Mucosa of rectum (tissue), 2 donors: ENCODE data around the gene EZH1.

Source experiments
- H3K27ac ChIP-seq, 2 donors: one replicate each; pipeline ENCODE4 v1.7.0; 2013; ENCODE audit warnings: inconsistent platforms in 2 of 2, low read depth in 2 of 2, low read length in 2 of 2
- H3K27me3 ChIP-seq, 2 donors: one replicate each; pipeline ENCODE4 v1.7.0; 2013; ENCODE audit warnings: low read length in 2 of 2; ENCODE audit not compliant: control insufficient read depth in 2 of 2, insufficient read depth in 2 of 2
- H3K36me3 ChIP-seq, 2 donors: one replicate each; pipeline ENCODE4 v1.7.0; 2013; ENCODE audit warnings: low read length in 2 of 2; ENCODE audit not compliant: control insufficient read depth in 2 of 2, insufficient read depth in 2 of 2
- H3K4me1 ChIP-seq, 2 donors: one replicate each; pipeline ENCODE4 v1.7.0; 2013; ENCODE audit warnings: low read length in 2 of 2, mild to moderate bottlenecking in 1 of 2; ENCODE audit not compliant: control insufficient read depth in 2 of 2, insufficient read depth in 2 of 2
- H3K4me3 ChIP-seq, 2 donors: one replicate each; pipeline ENCODE4 v1.7.0; 2013; ENCODE audit warnings: low read length in 2 of 2
- H3K9ac ChIP-seq, 2 donors: one replicate each; pipeline ENCODE4 v1.7.0; 2013; ENCODE audit warnings: low read length in 2 of 2, low read depth in 1 of 2, mild to moderate bottlenecking in 1 of 2
- H3K9me3 ChIP-seq, 2 donors: one replicate each; pipeline ENCODE4 v1.7.0; 2013; ENCODE audit warnings: low read length in 2 of 2; ENCODE audit not compliant: control insufficient read depth in 2 of 2
- donor health status: healthy.
- donor health status: Normal muscosa, but diverticular disease.

The EZH1 gene

DNA sequence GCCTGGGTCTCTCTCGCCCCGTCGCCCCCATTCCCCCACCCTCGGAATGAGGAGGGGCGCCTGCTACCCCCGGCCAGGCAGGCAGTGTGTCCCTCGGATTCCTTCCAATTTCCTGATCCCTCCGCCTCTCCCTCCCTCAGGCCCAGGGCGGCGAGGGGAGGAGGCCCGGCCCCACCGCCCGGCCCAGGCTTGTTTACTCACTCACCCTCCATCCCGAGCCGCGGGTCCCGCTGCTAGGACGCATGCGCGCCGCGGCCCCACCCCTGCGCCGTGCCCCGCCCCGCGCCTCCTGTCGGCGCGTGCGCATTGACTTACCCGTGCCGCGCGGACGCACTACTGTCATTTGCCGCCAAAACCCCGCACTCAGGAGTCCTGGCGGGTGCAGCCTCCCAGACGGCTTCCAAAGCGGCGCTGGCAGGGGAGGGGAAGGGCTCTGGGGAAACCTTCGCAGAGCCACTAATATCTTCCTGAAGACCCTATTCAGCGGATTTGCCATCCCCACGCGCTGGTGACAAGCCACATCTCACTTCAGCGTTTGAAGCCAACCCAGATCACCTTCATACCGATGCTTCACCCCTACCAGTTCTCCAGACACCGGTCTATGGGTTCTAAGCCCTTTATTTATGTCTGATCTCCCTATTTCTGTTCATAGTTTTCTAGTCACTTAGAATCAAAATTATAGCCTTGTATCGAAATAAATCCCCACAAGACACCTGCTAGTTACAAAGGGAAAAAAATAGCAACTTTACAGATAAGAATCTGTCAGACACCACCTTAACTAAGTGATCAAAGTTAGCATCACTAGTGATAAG lies at the start of gene EZH1:
EZH1 (minus strand) TSS at position 235 of the 812 bp plus-strand sequence. CDS start 16,099 bp downstream, outside the sequence.
- Histone ChIP-seq H3K9me3 (no peaks in the 10 kb centered on the region), H3K27ac (peak within 1 kb of the TSS; percentile 86 to 92), H3K9ac (peak within 1 kb of the TSS; percentile 72 to 85), H3K4me1 (peaks cover 10 to 13% of the 10 kb centered on the region in 2 donors), H3K27me3 (no peaks in the 10 kb centered on the region), H3K36me3 (no peaks in the 10 kb centered on the region), H3K4me3 (peak within 1 kb of the TSS; percentile 83 to 87)

- no peak overlapping the region for H3K9ac ChIP-seq
- peaks cover 13 to 27% of the 10 kb centered on the region in 2 donors for H3K36me3 ChIP-seq
- no peaks in the 10 kb centered on the region for H3K27me3 ChIP-seq
- no peak overlapping the region for H3K4me3 ChIP-seq
- no peak overlapping the region for H3K27ac ChIP-seq
- no peaks in the 10 kb centered on the region for H3K9me3 ChIP-seq
- H3K4me1 ChIP-seq: peaks cover 23 to 25% of the 10 kb centered on the region in 2 donors
These were observed 47.7 kb upstream of the EZH1 start for GRCh38 chr17:42792545-42792944.

- H3K9me3 ChIP-seq: no peaks in the 10 kb centered on the region
- H3K36me3 ChIP-seq: peaks cover 18 to 33% of the 10 kb centered on the region in 2 donors
These were observed 47.1 kb upstream of the EZH1 start for GRCh38 chr17:42791948-42792347.

GRCh38 chr17:42787266-42787665 lies 42.4 kb upstream of the EZH1 start:
- Histone ChIP-seq H3K27me3 (peaks cover 3 to 20% of the 10 kb centered on the region in 2 donors), H3K9ac (no peak overlapping the region), H3K36me3 (peaks cover 22 to 23% of the 10 kb centered on the region in 2 donors), H3K9me3 (no peaks in the 10 kb centered on the region), H3K4me3 (no peak overlapping the region), H3K4me1 (peaks cover 8 to 9% of the 10 kb centered on the region in 2 donors), H3K27ac (no peak overlapping the region)

More at GRCh38 chr17:42791948-42792347, 47.1 kb upstream of the EZH1 start:
- no peak overlapping the region for H3K4me3 ChIP-seq
- H3K9ac ChIP-seq: no peak overlapping the region
- no peak overlapping the region for H3K27ac ChIP-seq
- H3K27me3 ChIP-seq: no peaks in the 10 kb centered on the region
- peaks cover 17 to 21% of the 10 kb centered on the region in 2 donors for H3K4me1 ChIP-seq

DNA sequence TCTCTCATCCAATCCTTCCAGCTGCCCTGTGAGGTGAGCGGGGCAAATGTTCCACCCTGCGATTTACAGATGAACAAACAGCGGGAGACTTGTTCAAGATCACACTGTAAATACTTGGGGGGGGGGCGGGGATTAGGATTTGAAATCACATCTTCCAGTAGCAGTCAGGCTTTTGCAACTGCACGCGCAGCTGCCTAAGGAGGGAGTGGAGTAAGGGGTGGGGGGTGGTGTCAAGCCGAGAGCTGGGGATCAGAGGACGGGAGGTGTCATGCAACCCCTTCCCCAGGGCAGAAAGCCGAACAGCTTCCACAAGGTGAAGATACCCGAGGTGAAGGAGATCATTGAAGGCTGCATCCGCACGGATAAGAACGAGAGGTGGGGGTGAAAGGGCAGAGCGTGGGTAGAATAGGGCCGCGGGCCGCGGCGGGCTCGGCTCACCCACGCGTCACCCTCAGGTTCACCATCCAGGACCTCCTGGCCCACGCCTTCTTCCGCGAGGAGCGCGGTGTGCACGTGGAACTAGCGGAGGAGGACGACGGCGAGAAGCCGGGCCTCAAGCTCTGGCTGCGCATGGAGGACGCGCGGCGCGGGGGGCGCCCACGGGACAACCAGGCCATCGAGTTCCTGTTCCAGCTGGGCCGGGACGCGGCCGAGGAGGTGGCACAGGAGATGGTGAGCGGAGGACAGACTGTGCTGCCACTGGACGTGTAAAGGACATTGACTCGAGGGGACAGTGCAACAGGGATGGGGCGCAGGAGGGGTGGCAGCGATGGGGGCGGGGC lies 40.2 kb upstream of the EZH1 start:
- H3K4me3 ChIP-seq: no peak overlapping the region

DNA sequence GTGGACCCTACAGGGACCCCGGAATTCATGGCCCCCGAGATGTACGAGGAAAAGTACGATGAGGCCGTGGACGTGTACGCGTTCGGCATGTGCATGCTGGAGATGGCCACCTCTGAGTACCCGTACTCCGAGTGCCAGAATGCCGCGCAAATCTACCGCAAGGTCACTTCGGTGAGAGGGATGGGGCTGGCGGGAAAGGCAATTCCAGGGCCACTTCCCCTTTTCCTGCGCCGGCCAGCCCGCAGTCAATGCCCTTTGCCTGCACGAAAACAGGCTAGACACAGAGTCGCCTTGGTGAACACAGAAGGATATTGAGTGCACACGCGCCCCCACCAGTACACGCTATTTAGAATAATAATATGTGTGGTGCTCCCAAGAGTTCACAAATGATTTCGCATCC lies 39.6 kb upstream of the EZH1 start:
- Histone ChIP-seq H3K9me3 (no peaks in the 10 kb centered on the region), H3K27ac (no peak overlapping the region), H3K27me3 (peaks cover 9 to 30% of the 10 kb centered on the region in 2 donors), H3K4me3 (no peak overlapping the region), H3K4me1 (peaks cover 18 to 19% of the 10 kb centered on the region in 2 donors), H3K36me3 (peaks cover 18 to 23% of the 10 kb centered on the region in 2 donors), H3K9ac (no peak overlapping the region)

More for the DNA sequence above, 40.2 kb upstream of the EZH1 start:
- no peaks in the 10 kb centered on the region for H3K9me3 ChIP-seq
- peaks cover 22 to 23% of the 10 kb centered on the region in 2 donors for H3K36me3 ChIP-seq
- H3K27ac ChIP-seq: no peak overlapping the region
- H3K9ac ChIP-seq: no peak overlapping the region
- peaks cover 12 to 13% of the 10 kb centered on the region in 2 donors for H3K4me1 ChIP-seq
- peaks cover 9 to 30% of the 10 kb centered on the region in 2 donors for H3K27me3 ChIP-seq

DNA sequence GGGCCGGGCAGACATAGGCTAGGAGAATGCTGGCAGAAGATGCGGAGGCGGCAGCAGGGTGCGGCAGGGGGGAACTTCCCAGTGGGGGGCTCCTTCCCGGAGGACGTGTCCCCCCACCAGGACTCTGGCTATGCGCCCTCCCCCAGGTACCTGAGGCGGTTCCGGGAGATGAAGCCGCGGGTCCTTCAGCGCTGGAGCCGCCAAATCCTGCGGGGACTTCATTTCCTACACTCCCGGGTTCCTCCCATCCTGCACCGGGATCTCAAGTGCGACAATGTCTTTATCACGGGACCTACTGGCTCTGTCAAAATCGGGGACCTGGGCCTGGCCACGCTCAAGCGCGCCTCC lies 38.9 kb upstream of the EZH1 start:
- Histone ChIP-seq H3K27me3 (peaks cover 9 to 30% of the 10 kb centered on the region in 2 donors), H3K4me1 (peaks cover 24 to 25% of the 10 kb centered on the region in 2 donors), H3K9me3 (no peaks in the 10 kb centered on the region), H3K9ac (no peak overlapping the region), H3K4me3 (no peak overlapping the region), H3K36me3 (peaks cover 20% of the 10 kb centered on the region in 2 donors), H3K27ac (no peak overlapping the region)

- H3K9ac ChIP-seq: peak overlapping the region in 1 of 2 donors; percentile 55
- peak overlapping the region; percentile 79 to 85 for H3K4me3 ChIP-seq
- H3K36me3 ChIP-seq: peaks cover 18 to 22% of the 10 kb centered on the region in 2 donors
- no peak overlapping the region for H3K27ac ChIP-seq
- peaks cover 9 to 30% of the 10 kb centered on the region in 2 donors for H3K27me3 ChIP-seq
- no peaks in the 10 kb centered on the region for H3K9me3 ChIP-seq
- peaks cover 28 to 29% of the 10 kb centered on the region in 2 donors for H3K4me1 ChIP-seq
These were observed 38.4 kb upstream of the EZH1 start for GRCh38 chr17:42783062-42783790.

DNA sequence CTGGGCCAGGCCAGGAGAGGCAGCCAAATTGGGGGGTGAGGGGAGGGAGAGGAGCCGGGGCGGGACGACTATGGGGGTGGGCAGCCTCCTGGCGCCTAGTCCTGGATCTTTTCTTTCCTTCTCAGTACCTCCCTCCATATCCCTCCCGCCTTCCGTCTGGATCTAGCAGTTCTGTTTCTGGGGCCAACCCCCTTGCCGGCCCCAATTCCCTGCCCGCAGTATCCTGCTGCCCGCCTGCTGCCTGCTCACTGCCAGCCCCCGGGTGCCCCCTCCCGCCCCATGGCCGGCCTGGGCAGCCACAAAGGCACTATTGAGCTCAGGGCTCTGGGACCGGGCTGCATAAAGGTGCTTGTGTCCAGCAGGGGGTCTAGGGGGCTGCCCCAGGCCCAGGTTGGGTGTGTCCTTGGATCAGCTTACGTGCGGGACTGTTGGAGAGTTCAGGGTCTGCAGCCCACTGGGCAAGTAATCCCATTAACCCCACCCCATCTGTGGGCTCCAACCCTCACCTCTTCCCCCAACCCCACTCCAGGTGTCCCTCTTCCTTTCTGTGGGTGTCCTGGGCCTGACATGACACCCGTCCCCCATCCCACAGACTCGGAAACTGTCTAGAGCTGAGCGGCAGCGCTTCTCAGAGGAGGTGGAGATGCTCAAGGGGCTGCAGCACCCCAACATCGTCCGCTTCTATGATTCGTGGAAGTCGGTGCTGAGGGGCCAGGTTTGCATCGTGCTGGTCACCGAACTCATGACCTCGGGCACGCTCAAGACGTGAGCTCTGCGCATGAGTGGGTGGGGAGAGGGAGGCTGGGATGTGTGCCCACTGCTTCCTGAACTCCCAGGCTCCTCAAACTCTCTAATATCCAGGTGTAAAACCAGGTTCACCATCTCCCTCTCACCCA lies 37.6 kb upstream of the EZH1 start:
- H3K4me3 ChIP-seq: peak overlapping the region; percentile 79 to 85
- peaks cover 9 to 30% of the 10 kb centered on the region in 2 donors for H3K27me3 ChIP-seq

More for the DNA sequence above, 37.6 kb upstream of the EZH1 start:
- Histone ChIP-seq H3K27ac (peak overlapping the region; percentile 6 to 94), H3K9ac (peak overlapping the region in 1 of 2 donors; percentile 82), H3K36me3 (peaks cover 22 to 25% of the 10 kb centered on the region in 2 donors), H3K9me3 (no peaks in the 10 kb centered on the region), H3K4me1 (peaks cover 28 to 29% of the 10 kb centered on the region in 2 donors)
